ENCODE measurements around the gene RELCH. TPM values are rescaled to one million over a fixed set of nuclear protein-coding genes. Genes with fewer than 3 reads are reported as not detected.

The RELCH gene
- total RNA-seq, 2 experiments from 2014 or later, result 18.4 to 21.7 TPM

DNA sequence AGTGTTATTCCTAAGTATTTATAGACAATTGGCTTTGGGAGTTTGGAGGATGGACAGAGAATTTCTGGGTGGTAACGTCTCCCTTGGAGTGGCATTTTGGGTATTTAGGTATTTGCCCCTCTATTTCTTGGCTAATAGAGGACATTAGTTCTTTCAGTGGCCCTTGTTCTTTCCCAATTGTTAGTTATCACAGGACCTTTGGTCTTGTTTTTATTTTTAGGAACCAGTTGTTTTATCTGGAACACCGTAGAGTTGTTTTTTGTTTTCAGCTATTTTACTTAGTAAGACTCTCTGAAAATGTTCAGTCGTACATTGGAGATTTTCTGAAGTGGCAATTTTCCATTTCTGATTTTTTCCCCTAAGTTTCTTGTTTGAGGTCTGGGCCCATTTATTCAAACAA, 97.6 kb downstream of the RELCH start:
- Mint-ChIP-seq H3K4me3 (no peak overlapping the region), H3K36me3 (ENCODE audit: low read depth) (peaks cover 48% of the 10 kb centered on the region), H3K9me3 (no peaks in the 10 kb centered on the region), H3K27ac (no peak overlapping the region), H3K4me1 (ENCODE audit: low read depth) (peaks cover 35% of the 10 kb centered on the region), H3K27me3 (no peaks in the 10 kb centered on the region)
- intact Hi-C loops (cut with micrococcal nuclease), result no loop called here
- ChIA-PET POLR2A (interaction anchor here (0.5 kb wide), 1 partner anchor 31 kb away, joined by 3 read pairs; no protein-coding TSS in a partner anchor), CTCF (no interaction called here)
- DNase-seq, result no peak
- no peak for ATAC-seq
- TF ChIP-seq CTCF (IDR thresholded peaks at IDR 0.05), result no peak

DNA sequence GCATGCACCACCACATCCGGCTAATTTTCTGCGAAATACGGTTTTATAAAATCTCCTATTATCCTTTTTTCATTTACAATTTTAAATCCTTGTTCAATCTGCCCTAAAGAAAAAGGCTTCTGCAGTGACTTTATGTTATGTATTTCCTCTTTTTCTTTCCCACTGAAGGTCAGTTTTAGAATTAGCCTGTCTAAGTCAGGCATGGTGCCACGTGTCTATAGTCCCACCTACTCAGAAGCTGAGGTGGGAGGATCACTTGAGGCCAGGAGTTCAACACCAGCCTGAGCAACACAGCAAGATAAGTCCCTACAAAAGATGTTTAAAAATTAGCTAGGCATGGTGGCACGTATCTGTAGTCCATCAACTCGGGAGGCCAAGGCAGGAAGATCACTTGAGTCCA, 98.2 kb downstream of the RELCH start:
- Mint-ChIP-seq H3K4me3 (no peak overlapping the region), H3K9me3 (no peaks in the 10 kb centered on the region), H3K36me3 (ENCODE audit: low read depth) (peaks cover 46% of the 10 kb centered on the region), H3K27me3 (no peaks in the 10 kb centered on the region), H3K4me1 (ENCODE audit: low read depth) (peaks cover 35% of the 10 kb centered on the region), H3K27ac (peak overlapping the region; percentile 17)
- intact Hi-C loops (cut with micrococcal nuclease), result no loop called here
- no peak for ATAC-seq
- TF ChIP-seq CTCF (IDR thresholded peaks at IDR 0.05), result no peak
- DNase-seq, result no peak
- ChIA-PET CTCF (no interaction called here), POLR2A (interaction anchor here (0.5 kb wide), 1 partner anchor 31 kb away, joined by 3 read pairs; no protein-coding TSS in a partner anchor)

DNA sequence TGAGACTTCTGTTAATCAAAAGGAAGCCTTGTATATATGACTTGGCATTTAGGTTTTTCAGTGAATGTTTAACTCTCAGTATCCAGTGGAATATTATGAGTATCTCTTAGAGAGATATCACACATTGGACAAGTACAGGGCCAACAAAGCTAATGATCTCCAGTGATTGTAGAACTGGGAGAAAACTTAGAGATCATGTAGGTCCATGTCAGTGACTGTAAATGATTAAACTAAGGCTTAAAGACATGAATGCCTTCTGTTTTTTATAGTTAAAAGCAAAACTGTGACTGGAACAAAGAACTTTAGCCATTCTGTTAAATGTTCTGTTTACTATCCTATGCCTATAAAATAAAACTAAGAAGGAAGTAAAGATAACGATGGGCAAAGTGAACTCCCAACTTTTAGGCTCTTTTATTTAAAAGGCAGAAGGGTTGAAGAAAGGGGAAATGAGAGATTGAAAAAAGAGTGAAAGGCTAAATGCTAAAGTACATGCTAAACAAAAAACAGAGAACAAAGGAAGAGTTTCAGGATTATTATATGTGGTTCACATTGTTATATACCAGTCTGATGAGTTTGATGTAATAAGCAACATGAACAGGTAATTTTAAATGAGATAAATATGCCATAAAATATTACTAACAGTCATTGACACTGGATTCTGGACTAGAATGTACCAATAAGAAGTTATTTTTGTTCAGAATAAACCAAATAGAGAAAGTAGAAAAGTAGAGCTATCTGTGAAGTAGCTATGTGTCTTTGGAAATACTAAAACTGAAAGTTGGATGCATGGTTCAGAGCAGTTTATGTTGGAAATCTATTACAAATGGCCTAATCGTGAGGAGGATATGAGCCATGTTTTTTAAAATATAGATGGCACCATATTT, 101.0 kb downstream of the RELCH start:
- DNase-seq, result no peak
- peaks cover 33% of the 10 kb centered on the region for H3K36me3 Mint-ChIP-seq (ENCODE audit: low read depth)
- no peak for TF ChIP-seq CTCF (IDR thresholded peaks at IDR 0.05)
- no peak overlapping the region for H3K27ac Mint-ChIP-seq
- no peak overlapping the region for H3K4me3 Mint-ChIP-seq
- H3K27me3 Mint-ChIP-seq, result no peaks in the 10 kb centered on the region
- intact Hi-C loops (cut with micrococcal nuclease), result no loop called here
- ChIA-PET POLR2A (no interaction called here), CTCF (interaction anchor here (1.0 to 1.1 kb wide), 2 partner anchors 24 to 138 kb away, joined by 3 read pairs; no protein-coding TSS in a partner anchor)
- peaks cover 17% of the 10 kb centered on the region for H3K4me1 Mint-ChIP-seq (ENCODE audit: low read depth)
- no peak for ATAC-seq
- no peaks in the 10 kb centered on the region for H3K9me3 Mint-ChIP-seq

- intact Hi-C loops (cut with micrococcal nuclease), result no loop called here
- H3K36me3 Mint-ChIP-seq (ENCODE audit: low read depth), result peaks cover 29% of the 10 kb centered on the region
- ATAC-seq (no peak), DNase-seq (no peak)
- no peaks in the 10 kb centered on the region for H3K27me3 Mint-ChIP-seq
- H3K4me3 Mint-ChIP-seq, result no peak overlapping the region
- no peak for TF ChIP-seq CTCF (IDR thresholded peaks at IDR 0.05)
- no peaks in the 10 kb centered on the region for H3K9me3 Mint-ChIP-seq
- ChIA-PET POLR2A (no interaction called here), CTCF (no interaction called here)
- H3K4me1 Mint-ChIP-seq (ENCODE audit: low read depth), result peaks cover 17% of the 10 kb centered on the region
- H3K27ac Mint-ChIP-seq, result no peak overlapping the region
These were observed 101.6 kb downstream of the RELCH start for GRCh38 chr18:62288665-62289008.

DNA sequence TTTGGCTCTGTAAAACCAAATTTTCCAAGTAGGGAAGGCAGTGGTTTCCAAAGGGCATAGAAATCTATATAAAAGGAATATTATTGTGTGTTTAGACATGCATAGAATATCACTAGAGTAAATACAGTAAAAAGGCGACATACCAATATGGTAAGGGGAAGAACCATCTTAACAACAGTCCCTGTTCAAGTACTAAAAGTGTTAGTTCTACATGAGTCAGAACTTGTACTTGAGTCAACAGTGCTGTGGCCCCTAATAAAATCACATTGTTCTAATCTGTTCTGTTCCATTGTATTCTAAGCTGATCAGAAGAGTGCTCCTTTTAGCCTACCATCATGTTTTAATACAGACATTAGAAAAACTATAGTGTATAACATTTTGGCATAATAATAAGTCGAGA, 102.0 kb downstream of the RELCH start:
- CTCF ChIA-PET, result no interaction called here
- POLR2A ChIA-PET, result no interaction called here
- Mint-ChIP-seq H3K36me3 (ENCODE audit: low read depth) (peaks cover 29% of the 10 kb centered on the region), H3K27ac (no peak overlapping the region), H3K4me3 (no peak overlapping the region), H3K9me3 (no peaks in the 10 kb centered on the region), H3K27me3 (no peaks in the 10 kb centered on the region), H3K4me1 (ENCODE audit: low read depth) (peaks cover 17% of the 10 kb centered on the region)
- TF ChIP-seq CTCF (IDR thresholded peaks at IDR 0.05), result no peak
- no peak for DNase-seq
- ATAC-seq, result peak; percentile 64
- intact Hi-C loops (cut with micrococcal nuclease), result no loop called here

Measured in activated CD8-positive, alpha-beta T cell treated with anti-CD3 and anti-CD28 coated beads for 36 hours (primary cell).